ENCODE results near the gene PRKACA.

- no peak for TF ChIP-seq POLR2A (IDR thresholded peaks at IDR 0.05; ENCODE audit: low read length)
- TF ChIP-seq GATA1 (IDR thresholded peaks at IDR 0.05; ENCODE audit: low read depth, low read length) = no peak
Measured at GRCh38 chr19:14156971-14157717, 39.6 kb upstream of the PRKACA start.

All from erythroblast (primary cell).